GM12892 (cell line): Measurements from ENCODE around the gene RAP1A.
A peak's percentile ranks its signal among the peaks of the same experiment; 100 is the strongest.
"Not testable (repeated sequence)": the region's sequence is repeated elsewhere in the genome, so short reads cannot be mapped to it uniquely, and the experiment has no call there.

ENCODE experiments used
- DNase-seq: peaks from one replicate; pipeline ENCODE4 v3.0.0; 2011; ENCODE audit not compliant: insufficient read length
- FAIRE-seq: peaks from 2 replicates; lab custom pipeline; 2011; peaks lifted over from hg19 to GRCh38; lab: Jason Lieb, UNC
- POLR2A ChIP-seq: IDR thresholded peaks from 2 replicates; pipeline ENCODE4 v1.6.1; 2011; ENCODE audit warnings: low read depth, low read length, control low read depth
- POLR2AphosphoS5 ChIP-seq: IDR thresholded peaks from 2 replicates; pipeline ENCODE4 v1.6.1; 2011; ENCODE audit warnings: low read depth, low read length, control low read depth
- TAF1 ChIP-seq: IDR thresholded peaks from 2 replicates; pipeline ENCODE4 v1.6.1; 2011; ENCODE audit warnings: low read depth, mild to moderate bottlenecking, control low read depth, low read length, borderline replicate concordance

RAP1A gene

DNA sequence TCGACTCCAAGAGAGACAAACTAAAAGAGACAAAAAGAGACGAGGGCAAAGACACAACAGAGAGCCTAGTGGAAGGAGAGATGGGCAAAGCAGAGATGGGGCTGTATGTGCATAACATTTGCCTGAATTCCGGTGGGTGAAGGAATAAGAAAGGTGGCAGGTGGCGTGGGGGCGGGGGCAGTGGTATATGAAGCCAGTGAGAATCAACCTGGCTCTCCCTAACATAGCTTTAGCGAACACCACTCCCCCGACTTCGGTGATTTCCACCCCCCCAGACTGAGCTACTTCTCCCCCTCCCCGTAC lies 118.5 kb downstream of the RAP1A start:
- FAIRE-seq, result peak; percentile 82
- TF ChIP-seq POLR2AphosphoS5, result no peak
- no peak for TF ChIP-seq POLR2A
- TF ChIP-seq TAF1, result no peak
- no peak for DNase-seq

DNA sequence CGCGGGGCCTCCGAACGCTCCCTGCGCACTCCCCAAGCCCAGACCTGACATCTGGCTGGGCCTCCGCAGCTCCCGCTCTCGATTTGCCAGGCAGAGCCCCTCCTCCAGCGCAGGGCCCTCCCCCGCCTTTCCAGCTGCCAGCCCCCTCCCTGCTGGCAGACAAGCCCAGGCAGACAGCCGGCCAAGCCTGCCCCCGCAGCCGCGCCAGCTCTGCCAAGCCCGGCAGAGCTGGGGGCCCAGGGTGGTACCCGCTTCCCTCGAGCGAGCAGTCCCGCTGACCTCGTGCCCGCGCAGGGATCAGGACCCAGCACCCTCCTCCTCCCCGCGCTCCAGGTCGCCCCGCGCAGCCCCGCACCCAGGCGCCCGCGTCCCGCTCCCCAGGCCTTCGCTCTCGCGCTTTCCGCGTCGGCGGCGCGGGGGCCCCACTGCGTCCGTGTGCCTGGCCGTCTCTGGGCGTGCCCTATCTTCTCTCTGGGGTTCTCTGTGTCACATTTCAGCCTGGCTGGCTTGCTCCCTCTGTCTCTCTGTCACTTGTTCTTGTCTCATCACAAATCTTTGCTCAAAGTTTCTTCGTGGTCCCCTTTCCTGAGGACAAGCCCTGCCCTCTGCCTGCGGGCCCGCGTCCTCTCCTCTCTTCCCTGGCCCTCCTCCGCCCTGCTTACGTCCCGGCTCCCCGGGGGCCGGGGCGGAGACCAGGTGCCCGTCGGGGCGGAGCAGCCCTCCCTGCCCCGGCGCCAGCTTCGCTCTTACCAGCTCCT lies 119.0 kb downstream of the RAP1A start:
- TF ChIP-seq POLR2A (no peak), TAF1 (no peak), POLR2AphosphoS5 (no peak)
- DNase-seq (peak; percentile 40), FAIRE-seq (peak; percentile 77)

- TF ChIP-seq TAF1 (0 out of 2 replicates have a peak, but pooled peaks have one; percentile 42), POLR2A (peak; percentile 25; the same call in 1 of the 2 replicates), POLR2AphosphoS5 (no peak)
- DNase-seq (peak; percentile 83), FAIRE-seq (peak; percentile 89)
These were observed 119.8 kb downstream of the RAP1A start, which contains the start of gene INKA2 for GRCh38 chr1:111739194-111739924. Gene INKA2, minus strand, starts transcription at chr1:111739395. Its CDS starts 153 bp downstream, at chr1:111739242.

- FAIRE-seq (peak; percentile 9), DNase-seq (no peak)
- no peak for TF ChIP-seq POLR2A
- TF ChIP-seq TAF1, result no peak
- no peak for TF ChIP-seq POLR2AphosphoS5
These were observed 120.6 kb downstream of the RAP1A start for GRCh38 chr1:111739925-111740765.

DNA sequence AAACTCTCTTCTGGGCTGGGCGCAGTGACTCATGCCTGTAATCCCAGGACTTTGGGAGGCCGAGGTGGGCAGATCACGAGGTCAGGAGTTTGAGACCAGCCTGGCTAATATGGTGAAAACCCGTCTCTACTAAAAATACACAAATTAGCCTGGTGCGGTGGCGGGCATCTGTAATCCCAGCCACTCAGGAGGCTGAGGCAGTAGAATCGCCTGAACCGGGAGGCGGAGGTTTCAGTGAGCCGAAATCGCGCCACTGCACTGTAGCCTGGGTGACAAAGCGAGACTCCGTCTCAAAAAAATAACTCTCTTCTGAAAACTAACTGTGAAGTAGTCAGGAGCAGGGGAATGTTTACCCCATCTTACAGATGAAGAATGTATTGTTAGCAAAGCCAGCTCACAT lies 122.7 kb downstream of the RAP1A start:
- FAIRE-seq, DNase-seq: not testable (repeated sequence)

DNA sequence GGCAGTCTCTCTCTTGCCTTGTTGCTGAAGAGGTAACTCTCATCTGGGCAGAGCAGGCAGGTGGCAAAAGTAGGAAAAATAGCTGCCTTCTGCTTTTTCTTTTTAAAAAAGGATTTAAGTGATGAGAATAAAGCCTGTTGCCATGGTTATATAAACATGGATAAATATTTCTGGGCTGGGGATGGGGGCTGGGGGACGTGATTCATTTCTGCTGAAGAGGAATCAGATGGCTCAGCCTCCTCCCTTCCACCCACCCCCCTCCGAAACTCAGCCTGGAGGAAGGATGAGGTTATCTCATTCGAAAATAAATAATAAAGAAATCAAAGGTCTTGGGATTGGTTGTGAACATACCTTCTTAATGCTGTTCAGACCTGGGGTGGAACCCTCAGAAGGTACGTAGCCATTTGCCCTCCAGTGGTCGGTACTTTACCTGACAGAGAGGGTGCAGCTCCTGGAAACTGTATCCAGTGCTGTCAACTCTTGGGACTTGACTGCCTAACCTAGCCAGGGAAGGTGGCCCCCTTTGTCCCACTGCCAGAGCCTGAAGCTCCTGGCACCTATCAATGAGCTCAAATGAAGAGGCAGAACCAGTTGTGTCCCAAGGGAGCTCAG lies 123.5 kb downstream of the RAP1A start:
- TF ChIP-seq POLR2AphosphoS5, result no peak
- TF ChIP-seq POLR2A, result no peak
- TF ChIP-seq TAF1, result no peak
- FAIRE-seq (no peak), DNase-seq (no peak)

DNA sequence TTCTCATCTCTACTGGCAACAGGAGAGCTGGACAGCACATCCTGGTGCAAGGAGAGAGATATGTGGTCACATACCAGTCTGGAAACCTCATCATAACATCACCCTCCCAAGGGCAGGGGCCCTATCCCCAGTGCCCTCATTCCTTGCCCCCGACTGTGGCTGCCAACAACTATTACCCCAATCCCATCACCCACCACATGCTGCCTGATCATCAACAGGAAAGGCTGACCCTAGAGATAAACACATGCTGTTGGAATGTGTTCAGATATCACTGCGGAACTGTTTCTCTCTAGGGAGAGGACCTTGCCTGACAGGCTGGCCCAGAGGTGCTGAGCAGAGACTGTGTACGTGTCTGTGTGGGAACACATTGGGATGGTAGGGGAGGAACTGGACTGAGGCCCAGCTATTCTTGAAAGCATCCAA lies 124.1 kb downstream of the RAP1A start:
- no peak for DNase-seq

GRCh38 chr1:111745675-111746613 lies 126.4 kb downstream of the RAP1A start:
- no peak for DNase-seq
- FAIRE-seq, result no peak
- TF ChIP-seq TAF1 (no peak), POLR2A (no peak), POLR2AphosphoS5 (no peak)

More for the DNA sequence above, 124.1 kb downstream of the RAP1A start:
- TF ChIP-seq TAF1 (no peak), POLR2A (no peak), POLR2AphosphoS5 (no peak)
- FAIRE-seq, result no peak

- DNase-seq, result no peak
- no peak for FAIRE-seq
- no peak for TF ChIP-seq POLR2AphosphoS5
- TF ChIP-seq POLR2A, result no peak
- TF ChIP-seq TAF1, result no peak
These were observed 127.0 kb downstream of the RAP1A start for GRCh38 chr1:111746614-111746999.

DNA sequence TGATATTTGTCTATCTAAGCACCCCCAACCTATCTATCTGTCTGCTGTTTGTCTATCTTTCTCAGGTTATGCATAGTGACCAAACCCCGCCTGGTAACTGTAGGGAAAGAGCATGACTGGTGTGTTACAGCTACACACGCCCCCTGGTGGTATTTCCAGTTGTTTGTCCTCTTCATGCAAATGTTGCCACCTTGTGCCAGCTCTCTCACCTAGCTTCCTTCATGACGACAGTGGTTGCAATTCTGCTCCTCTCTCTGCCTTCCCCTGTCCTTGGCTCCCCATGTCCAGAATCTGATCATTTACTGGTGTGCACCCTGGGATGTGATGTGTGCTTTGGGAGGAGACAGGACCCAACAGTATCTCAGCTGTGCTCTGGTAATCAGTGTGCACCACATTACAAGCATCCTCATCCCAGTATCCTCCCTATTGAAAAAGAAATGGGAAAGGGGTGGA lies 127.7 kb downstream of the RAP1A start:
- FAIRE-seq (peak; percentile 94), DNase-seq (peak; percentile 50)
- TF ChIP-seq POLR2A, result no peak

DNA sequence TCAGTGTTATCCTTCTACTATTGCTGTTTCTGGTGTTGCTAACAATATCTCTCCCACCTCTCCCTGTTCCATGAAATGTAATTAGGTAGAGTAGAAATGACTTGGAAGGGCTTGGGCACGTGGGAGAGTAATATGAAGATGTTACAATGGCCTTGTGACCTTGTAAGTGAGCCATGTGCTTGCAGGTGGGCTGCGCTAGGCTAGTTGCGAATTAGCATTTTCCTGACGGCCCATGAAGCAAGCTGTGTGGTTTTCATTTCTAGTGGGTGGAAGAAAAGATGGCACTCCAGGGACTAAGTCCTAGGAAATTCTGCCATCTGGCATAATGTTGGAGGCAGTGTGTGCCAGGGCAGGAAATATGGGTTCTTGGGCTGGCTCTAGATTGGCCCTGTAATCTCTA lies 128.4 kb downstream of the RAP1A start:
- no peak for DNase-seq
- FAIRE-seq, result no peak
- no peak for TF ChIP-seq POLR2A
- no peak for TF ChIP-seq POLR2AphosphoS5
- no peak for TF ChIP-seq TAF1
